CD4-positive, alpha-beta memory T cell (primary cell): ENCODE measurements around the gene YBX3. TPM values are rescaled to one million over a fixed set of nuclear protein-coding genes. Genes with fewer than 3 reads are reported as not detected.

Source experiments
- CTCF ChIA-PET: fragments of 350-600 bp; sonication (Branson Sonifier 250); formaldehyde crosslinking; loops from one replicate; lab custom pipeline; 2021; ENCODE audit warnings: inconsistent platforms; ENCODE audit not compliant: partially characterized antibody; lab: Charles Lee
- POLR2A ChIA-PET: fragments of 350-600 bp; sonication (Branson Sonifier 250); formaldehyde crosslinking; loops from one replicate; lab custom pipeline; 2021; ENCODE audit not compliant: partially characterized antibody; lab: Charles Lee
- DNase-seq, 5 donors: peaks; one replicate each; pipeline versions ENCODE4 v3.0.0 to v3.0.0-alpha.2; 2020 to 2022; ENCODE audit warnings: mixed read lengths in 1 of 5
- H3K27ac ChIP-seq: one replicate; pipeline ENCODE4 v1.7.0; 2013; ENCODE audit warnings: low read depth, low read length
- H3K27me3 ChIP-seq: 2 replicates; pipeline ENCODE4 v1.7.0; 2013; ENCODE audit warnings: mild to moderate bottlenecking, low read length, moderate library complexity; ENCODE audit not compliant: insufficient read depth
- H3K36me3 ChIP-seq: 2 replicates; pipeline ENCODE4 v1.7.0; 2013; ENCODE audit warnings: mild to moderate bottlenecking, low read length, moderate library complexity; ENCODE audit not compliant: insufficient read depth
- H3K4me1 ChIP-seq: 2 replicates; pipeline ENCODE4 v1.7.0; 2013; ENCODE audit warnings: mild to moderate bottlenecking, low read length, moderate library complexity; ENCODE audit not compliant: insufficient read depth
- H3K4me3 ChIP-seq, 2 donors: one replicate each; pipeline ENCODE4 v1.7.0; 2013; ENCODE audit warnings: low read length in 2 of 2, mild to moderate bottlenecking in 1 of 2
- H3K9me3 ChIP-seq, 2 donors: one replicate each; pipeline ENCODE4 v1.7.0; 2013; ENCODE audit warnings: low read length in 2 of 2, control low read depth in 1 of 2; ENCODE audit not compliant: control insufficient read depth in 1 of 2
- H3K27ac Mint-ChIP-seq, 7 donors: one replicate each; pipeline ENCODE4 v1.8.0; 2020 to 2021; ENCODE audit warnings: mixed read lengths in 7 of 7, mild to moderate bottlenecking in 6 of 7, inconsistent platforms in 3 of 7, moderate library complexity in 3 of 7
- H3K27me3 Mint-ChIP-seq, 2 donors: one replicate each; pipeline ENCODE4 v1.8.0; 2020 to 2021; ENCODE audit warnings: mixed read lengths in 2 of 2
- H3K36me3 Mint-ChIP-seq, 2 donors: one replicate each; pipeline ENCODE4 v1.8.0; 2020 to 2021; ENCODE audit warnings: mixed read lengths in 2 of 2, inconsistent platforms in 1 of 2, mild to moderate bottlenecking in 1 of 2
- H3K4me1 Mint-ChIP-seq, 4 donors: one replicate each; pipeline ENCODE4 v1.8.0; 2020 to 2021; ENCODE audit warnings: mixed read lengths in 4 of 4, mild to moderate bottlenecking in 1 of 4
- H3K4me3 Mint-ChIP-seq, 8 donors: one replicate each; pipeline ENCODE4 v1.8.0; 2020 to 2021; ENCODE audit warnings: mixed read lengths in 8 of 8, mild to moderate bottlenecking in 7 of 8, moderate library complexity in 6 of 8, inconsistent platforms in 3 of 8
- H3K9me3 Mint-ChIP-seq, 8 donors: one replicate each; pipeline ENCODE4 v1.8.0; 2020 to 2021; ENCODE audit warnings: mixed read lengths in 8 of 8, mild to moderate bottlenecking in 5 of 8, inconsistent platforms in 3 of 8, moderate library complexity in 1 of 8
- intact Hi-C: fragments of 100-400 bp; cut with micrococcal nuclease; formaldehyde crosslinking; loops from one replicate; pipeline ENCODE4 v1.15.1; 2023
- polyA plus RNA-seq, 2 donors: library from polyadenylated mRNA; unstranded; fragments of 300-500 nt; fragmentation: Illumina TruSeq; gene quantifications; one replicate each; pipeline ENCODE4 v1.2.3, GENCODE V29; 2021
- total RNA-seq, 2 experiments: library from RNA; stranded (reverse); gene quantifications; one replicate each; pipeline ENCODE4 v1.2.3, GENCODE V29; 2021

YBX3 gene
- total and polyA plus RNA-seq, 4 experiments from 2014 or later = 1.7 to 5.1 (median 2.6) TPM

- no peak overlapping the region for H3K4me3 ChIP-seq
- intact Hi-C loops = no loop called here
- DNase-seq = no peak
- Mint-ChIP-seq H3K27ac (no peak overlapping the region), H3K36me3 (no peaks in the 10 kb centered on the region), H3K27me3 (peaks cover 20 to 39% of the 10 kb centered on the region in 2 donors), H3K4me3 (no peak overlapping the region), H3K9me3 (peaks cover 0 to 3% (median 0%) of the 10 kb centered on the region in 8 donors), H3K4me1 (peaks cover 12 to 19% (median 15%) of the 10 kb centered on the region in 4 donors)
- POLR2A ChIA-PET = no interaction called here
- H3K9me3 ChIP-seq = no peaks in the 10 kb centered on the region
- H3K27ac ChIP-seq = no peak overlapping the region
- CTCF ChIA-PET = interaction anchor here (1.1 kb wide), 1 partner anchor 33 kb away, joined by 3 read pairs; no protein-coding TSS in a partner anchor
- no peaks in the 10 kb centered on the region for H3K36me3 ChIP-seq
- H3K4me1 ChIP-seq = peaks cover 19% of the 10 kb centered on the region
- peaks cover 12% of the 10 kb centered on the region for H3K27me3 ChIP-seq
Observed at GRCh38 chr12:10716704-10717315, 6.3 kb downstream of the YBX3 start.

- no peak overlapping the region for H3K27ac ChIP-seq
- DNase-seq = no peak
- ChIA-PET CTCF (no interaction called here), POLR2A (no interaction called here)
- H3K27ac Mint-ChIP-seq = no peak overlapping the region
- peaks cover 14% of the 10 kb centered on the region for H3K4me1 ChIP-seq
- H3K27me3 ChIP-seq = peaks cover 6% of the 10 kb centered on the region
- peaks cover 18 to 37% of the 10 kb centered on the region in 2 donors for H3K27me3 Mint-ChIP-seq
- no peaks in the 10 kb centered on the region for H3K9me3 Mint-ChIP-seq
- H3K9me3 ChIP-seq = no peaks in the 10 kb centered on the region
- intact Hi-C loops = no loop called here
- H3K36me3 ChIP-seq = no peaks in the 10 kb centered on the region
- H3K36me3 Mint-ChIP-seq = no peaks in the 10 kb centered on the region
- no peak overlapping the region for H3K4me3 Mint-ChIP-seq
- H3K4me1 Mint-ChIP-seq = peaks cover 10 to 14% (median 12%) of the 10 kb centered on the region in 4 donors
- no peak overlapping the region for H3K4me3 ChIP-seq
Observed at GRCh38 chr12:10716277-10716676, 6.8 kb downstream of the YBX3 start.

- Histone ChIP-seq H3K4me1 (peaks cover 11% of the 10 kb centered on the region), H3K27me3 (peaks cover 6% of the 10 kb centered on the region), H3K9me3 (no peaks in the 10 kb centered on the region), H3K36me3 (no peaks in the 10 kb centered on the region), H3K27ac (no peak overlapping the region), H3K4me3 (no peak overlapping the region)
- Mint-ChIP-seq H3K4me1 (peaks cover 8 to 10% (median 9%) of the 10 kb centered on the region in 4 donors), H3K9me3 (no peaks in the 10 kb centered on the region), H3K36me3 (no peaks in the 10 kb centered on the region), H3K27ac (peak overlapping the region in 1 of 7 donors; percentile 10), H3K27me3 (peaks cover 13 to 32% of the 10 kb centered on the region in 2 donors), H3K4me3 (peak overlapping the region in 4 of 8 donors; percentile 3 to 27 (median 20))
- CTCF ChIA-PET = no interaction called here
- POLR2A ChIA-PET = no interaction called here
- DNase-seq = peak; percentile 18 to 43 (median 38)
- intact Hi-C loops = no loop called here
Observed at GRCh38 chr12:10715491-10715890, 7.6 kb downstream of the YBX3 start.

- Histone ChIP-seq H3K9me3 (no peaks in the 10 kb centered on the region), H3K36me3 (no peaks in the 10 kb centered on the region), H3K4me1 (no peaks in the 10 kb centered on the region), H3K27ac (no peak overlapping the region), H3K4me3 (no peak overlapping the region), H3K27me3 (no peaks in the 10 kb centered on the region)
- Mint-ChIP-seq H3K4me1 (no peaks in the 10 kb centered on the region), H3K27me3 (peaks cover 10 to 26% of the 10 kb centered on the region in 2 donors), H3K27ac (no peak overlapping the region), H3K36me3 (no peaks in the 10 kb centered on the region), H3K9me3 (no peaks in the 10 kb centered on the region), H3K4me3 (no peak overlapping the region)
- CTCF ChIA-PET = no interaction called here
- POLR2A ChIA-PET = no interaction called here
- intact Hi-C loops = no loop called here
- no peak for DNase-seq
Observed at GRCh38 chr12:10709808-10710207, 13.3 kb downstream of the YBX3 start.

- Mint-ChIP-seq H3K36me3 (no peaks in the 10 kb centered on the region), H3K4me1 (no peaks in the 10 kb centered on the region), H3K9me3 (no peaks in the 10 kb centered on the region), H3K27me3 (peaks cover 10 to 26% of the 10 kb centered on the region in 2 donors), H3K4me3 (no peak overlapping the region), H3K27ac (no peak overlapping the region)
- ChIA-PET POLR2A (no interaction called here), CTCF (no interaction called here)
- no peaks in the 10 kb centered on the region for H3K36me3 ChIP-seq
- no peak overlapping the region for H3K27ac ChIP-seq
- H3K4me1 ChIP-seq = no peaks in the 10 kb centered on the region
- intact Hi-C loops = no loop called here
- no peak overlapping the region for H3K4me3 ChIP-seq
- H3K9me3 ChIP-seq = no peaks in the 10 kb centered on the region
- no peak for DNase-seq
- H3K27me3 ChIP-seq = no peaks in the 10 kb centered on the region
Observed at GRCh38 chr12:10708862-10709261, 14.3 kb downstream of the YBX3 start.

- Mint-ChIP-seq H3K9me3 (no peaks in the 10 kb centered on the region), H3K4me3 (no peak overlapping the region), H3K27ac (no peak overlapping the region), H3K4me1 (peaks cover 7 to 13% (median 11%) of the 10 kb centered on the region in 4 donors), H3K36me3 (no peaks in the 10 kb centered on the region), H3K27me3 (peaks cover 7 to 17% of the 10 kb centered on the region in 2 donors)
- intact Hi-C loops = no loop called here
- no peak overlapping the region for H3K27ac ChIP-seq
- no peak overlapping the region for H3K4me3 ChIP-seq
- H3K36me3 ChIP-seq = no peaks in the 10 kb centered on the region
- CTCF ChIA-PET = no interaction called here
- no peaks in the 10 kb centered on the region for H3K9me3 ChIP-seq
- H3K27me3 ChIP-seq = no peaks in the 10 kb centered on the region
- no peak for DNase-seq
- POLR2A ChIA-PET = no interaction called here
- no peaks in the 10 kb centered on the region for H3K4me1 ChIP-seq
Observed at GRCh38 chr12:10705655-10706054, 17.5 kb downstream of the YBX3 start.

- H3K27me3 Mint-ChIP-seq = peaks cover 0 to 2% of the 10 kb centered on the region in 2 donors
- intact Hi-C loops = no loop called here
- H3K4me1 Mint-ChIP-seq = peaks cover 9 to 16% (median 12%) of the 10 kb centered on the region in 4 donors
- H3K9me3 ChIP-seq = no peaks in the 10 kb centered on the region
- no peaks in the 10 kb centered on the region for H3K9me3 Mint-ChIP-seq
- no peak overlapping the region for H3K27ac ChIP-seq
- no peaks in the 10 kb centered on the region for H3K4me1 ChIP-seq
- H3K27me3 ChIP-seq = no peaks in the 10 kb centered on the region
- H3K36me3 Mint-ChIP-seq = no peaks in the 10 kb centered on the region
- H3K4me3 Mint-ChIP-seq = no peak overlapping the region
- ChIA-PET POLR2A (no interaction called here), CTCF (no interaction called here)
- H3K27ac Mint-ChIP-seq = peak overlapping the region in 2 of 7 donors; percentile 1 to 87
- H3K4me3 ChIP-seq = no peak overlapping the region
- no peaks in the 10 kb centered on the region for H3K36me3 ChIP-seq
- DNase-seq = no peak
Observed at GRCh38 chr12:10701843-10702242, 21.3 kb downstream of the YBX3 start.
